ENCODE data around the gene MCU.

The MCU gene

DNA sequence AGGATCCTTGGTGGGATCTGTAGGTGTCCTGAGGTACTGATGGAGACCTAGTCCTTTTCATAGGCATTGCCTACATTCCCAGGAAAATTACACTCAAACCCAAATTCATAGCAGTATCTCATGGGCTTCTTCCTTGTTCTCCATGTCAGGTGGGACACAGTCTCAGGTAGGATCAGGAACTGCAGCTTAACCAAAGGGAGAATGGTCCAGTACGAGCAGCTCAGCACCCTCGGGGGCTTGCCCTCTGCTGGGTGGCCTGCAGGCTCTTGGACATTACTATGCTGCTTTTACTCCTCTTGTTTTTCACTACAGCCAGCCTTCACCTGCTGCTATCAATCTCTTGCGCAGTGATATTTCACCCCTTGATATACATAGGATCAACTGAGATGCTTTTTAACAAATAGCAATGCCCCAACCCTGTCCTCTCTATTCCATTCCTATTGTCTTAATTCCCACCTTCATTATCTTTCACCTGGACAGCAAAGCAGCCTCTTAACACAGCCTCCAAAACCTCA lies 234.1 kb downstream of the MCU start:
- no peak for DNase-seq (ENCODE audit: insufficient read length, low spot score)
- no peak for FAIRE-seq

GRCh38 chr10:72927485-72927884 lies 235.5 kb downstream of the MCU start:
- DNase-seq (ENCODE audit: insufficient read length, low spot score) (no peak), FAIRE-seq (no peak)

DNA sequence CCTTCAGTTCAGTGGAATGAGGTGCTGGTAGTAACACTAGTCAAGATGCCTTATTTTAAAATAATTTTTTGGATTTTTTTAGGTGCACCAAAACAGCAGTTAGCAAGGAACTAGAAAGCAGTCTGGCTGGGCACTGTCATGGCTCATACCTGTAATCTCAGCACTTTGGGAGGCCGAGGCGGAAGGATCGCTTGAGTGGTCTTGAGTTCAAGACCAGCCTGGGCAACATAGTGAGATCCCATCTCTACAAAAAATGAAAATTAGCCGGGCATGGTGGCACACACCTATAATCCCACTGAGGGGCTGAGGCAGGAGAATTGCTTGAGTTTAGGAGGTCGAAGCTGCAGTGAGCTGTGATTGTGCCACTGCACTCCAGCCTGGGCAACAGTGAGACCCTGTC lies 236.9 kb downstream of the MCU start:
- FAIRE-seq (no peak), DNase-seq (ENCODE audit: insufficient read length, low spot score) (no peak)

DNA sequence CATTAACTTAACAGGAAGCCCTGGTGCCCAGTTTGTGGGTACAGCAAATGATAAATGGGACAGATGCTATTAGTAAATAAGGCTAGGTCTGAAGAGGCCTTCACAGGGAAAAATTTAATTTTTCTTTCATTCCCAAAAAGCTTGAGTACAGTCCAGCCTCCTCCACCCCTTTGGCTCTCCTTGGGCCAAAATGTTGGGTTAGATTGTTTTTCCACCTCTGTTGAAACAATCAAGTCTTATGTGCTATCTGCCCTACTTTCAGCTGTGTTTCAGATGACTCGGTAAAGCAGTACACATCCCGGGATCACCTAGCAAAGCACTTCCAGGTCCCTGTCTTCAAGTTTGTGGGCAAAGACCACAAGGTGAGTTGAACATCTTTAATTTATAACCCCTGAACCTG lies 238.3 kb downstream of the MCU start:
- DNase-seq (ENCODE audit: insufficient read length, low spot score), result no peak
- no peak for FAIRE-seq

- no peak for FAIRE-seq
- no peak for DNase-seq (ENCODE audit: insufficient read length, low spot score)
Measured at GRCh38 chr10:72932259-72933015, 240.5 kb downstream of the MCU start.

GRCh38 chr10:72935361-72935760 lies 243.4 kb downstream of the MCU start:
- no peak for FAIRE-seq
- DNase-seq (ENCODE audit: insufficient read length, low spot score), result no peak
